Measurements from ENCODE around the gene TAAR9.
"Not testable (repeated sequence)": the region's sequence is repeated elsewhere in the genome, so short reads cannot be mapped to it uniquely, and the experiment has no call there.

GRCh38 chr6:132534546-132534945, 3.5 kb upstream of the TAAR9 start:
- TF ChIP-seq CTCF (IDR thresholded peaks at IDR 0.05 in 4 of 5, conservative IDR thresholded peaks at IDR 0.05 in 1 of 5); POLR2A (IDR thresholded peaks at IDR 0.05): not testable (repeated sequence)

Measured in gastrocnemius medialis (tissue), 4 donors.